ENCODE results near the gene DLK1.

The DLK1 gene

DNA sequence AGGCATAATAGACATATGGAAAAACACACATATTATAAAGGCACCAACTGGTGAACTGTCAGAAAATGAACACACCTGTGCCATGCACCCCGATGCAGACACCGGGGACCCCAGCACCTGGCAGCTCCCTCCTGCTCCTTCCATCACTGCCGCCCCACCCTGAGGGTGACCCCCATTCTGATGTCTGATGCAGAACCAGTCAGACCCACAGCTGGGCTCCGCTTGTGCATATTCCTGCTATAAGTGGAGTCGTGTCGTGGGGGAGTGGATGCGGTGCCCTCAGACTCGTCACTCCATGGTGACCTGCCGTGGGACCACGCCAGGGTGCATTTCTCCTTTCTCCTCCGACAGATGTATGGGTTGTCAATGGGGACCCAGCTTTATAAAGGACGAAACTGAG lies 53.6 kb downstream of the DLK1 start:
- DNase-seq = no peak

DNA sequence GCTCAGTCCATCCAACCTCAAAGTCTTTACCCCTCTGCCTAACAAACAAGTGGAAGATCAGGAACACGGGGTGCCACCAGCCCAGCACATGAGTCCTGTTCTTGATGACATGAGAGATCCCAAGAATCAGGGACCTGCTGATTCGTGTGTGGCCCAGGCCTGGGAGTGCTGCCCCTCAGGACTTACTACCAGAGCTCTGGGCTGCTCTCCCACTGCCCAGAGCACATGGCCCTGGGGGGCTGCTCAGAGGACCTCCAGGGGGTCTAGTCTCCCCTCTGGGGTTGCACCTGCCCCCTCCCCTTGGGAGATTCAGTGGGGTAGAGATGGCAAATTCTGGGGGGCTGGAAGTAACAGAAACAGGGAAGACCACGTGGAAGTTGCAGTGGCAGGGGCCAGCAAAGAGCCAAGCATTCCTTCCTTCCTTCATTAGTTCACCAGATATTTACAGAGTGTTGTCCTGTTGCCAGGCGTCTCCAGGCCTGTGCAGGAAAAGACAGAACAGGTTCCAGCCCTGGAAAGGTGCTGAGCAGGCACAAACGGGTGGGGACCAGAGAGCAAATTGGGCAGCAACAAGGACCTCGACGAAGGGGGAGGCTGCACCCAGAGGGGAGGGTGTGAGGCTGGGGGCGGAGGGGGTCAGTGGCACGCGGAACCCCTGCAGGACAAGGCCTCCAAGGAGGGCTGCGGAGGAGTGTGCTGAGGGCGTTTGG lies 54.1 kb downstream of the DLK1 start:
- no peak for DNase-seq

- DNase-seq = no peak
These were observed 55.3 kb downstream of the DLK1 start for GRCh38 chr14:100781952-100782351.

GRCh38 chr14:100782516-100783320 lies 56.0 kb downstream of the DLK1 start:
- DNase-seq = peak; percentile 6 to 26

DNA sequence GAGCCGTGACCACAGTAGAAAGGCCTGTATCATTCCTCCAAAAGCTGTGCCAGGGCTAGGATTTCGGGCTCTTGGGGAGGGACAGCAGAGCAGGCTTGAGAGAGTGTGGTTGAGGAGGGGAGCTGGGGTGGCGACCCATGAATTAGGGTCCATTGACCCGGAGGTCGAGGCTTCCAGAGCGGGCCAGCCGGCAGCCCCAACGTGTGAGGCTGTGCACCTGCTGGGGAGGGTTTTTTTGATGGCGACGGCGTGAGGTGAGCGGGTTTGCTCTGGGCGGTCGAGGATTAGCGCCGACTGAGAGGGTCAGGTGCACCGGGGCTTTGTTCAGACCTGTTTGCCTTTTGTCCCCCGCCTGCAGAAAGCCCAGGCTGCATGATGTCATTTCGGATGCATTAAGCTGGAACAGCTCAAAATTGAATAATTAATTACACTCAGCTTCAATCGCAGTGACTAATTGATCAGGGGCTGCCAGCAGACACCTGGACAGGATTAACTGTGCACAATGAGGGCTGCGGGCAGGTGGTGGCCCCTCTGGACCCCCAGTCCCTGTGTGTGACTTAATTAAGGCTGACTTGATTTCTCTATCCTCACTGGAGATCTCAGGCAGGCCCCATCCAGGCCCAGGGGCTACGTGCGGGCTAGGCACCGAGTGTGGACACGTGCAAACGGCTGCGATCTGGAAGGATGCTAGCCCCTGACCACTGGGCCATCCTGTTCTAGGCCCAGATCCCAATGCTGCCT lies 57.1 kb downstream of the DLK1 start:
- DNase-seq = no peak

DNA sequence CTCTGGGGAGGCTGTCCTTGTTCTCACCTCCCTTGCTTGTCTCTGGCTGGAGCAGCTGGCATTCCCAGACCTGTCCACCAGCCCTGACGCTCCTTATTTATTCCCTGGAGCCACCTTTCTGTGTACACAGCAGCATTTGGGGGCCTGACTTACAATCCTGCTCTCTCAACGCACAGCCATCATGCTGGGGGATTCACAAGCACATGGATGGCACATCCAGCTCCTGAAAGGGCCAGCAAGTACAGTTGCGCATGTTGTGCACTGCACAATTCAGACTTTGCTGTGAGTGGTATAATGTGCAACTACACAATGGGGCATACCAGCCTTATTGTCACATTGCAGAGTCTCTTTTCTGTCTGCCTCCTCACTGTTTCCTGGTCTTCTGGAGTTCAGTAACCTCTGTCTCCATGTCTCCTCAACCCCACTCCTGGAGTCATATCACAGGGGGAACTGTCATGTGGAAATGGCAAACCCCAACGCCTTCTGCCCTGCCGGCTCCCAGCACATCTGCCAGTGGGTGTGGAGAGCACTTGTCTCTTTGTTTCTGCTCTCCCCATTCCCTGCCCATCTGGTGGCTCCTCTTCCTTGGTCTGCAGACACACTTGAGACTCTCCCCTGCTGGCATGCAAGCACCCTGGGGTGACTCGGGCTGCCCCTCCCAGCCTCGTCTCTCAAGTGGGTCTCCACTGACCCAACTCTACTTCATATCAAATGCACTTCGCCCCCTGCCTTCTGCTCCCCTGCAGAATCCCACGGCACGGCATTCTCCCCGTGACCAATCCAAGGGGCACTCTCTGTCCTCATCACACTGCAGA lies 58.0 kb downstream of the DLK1 start:
- no peak for DNase-seq

DNA sequence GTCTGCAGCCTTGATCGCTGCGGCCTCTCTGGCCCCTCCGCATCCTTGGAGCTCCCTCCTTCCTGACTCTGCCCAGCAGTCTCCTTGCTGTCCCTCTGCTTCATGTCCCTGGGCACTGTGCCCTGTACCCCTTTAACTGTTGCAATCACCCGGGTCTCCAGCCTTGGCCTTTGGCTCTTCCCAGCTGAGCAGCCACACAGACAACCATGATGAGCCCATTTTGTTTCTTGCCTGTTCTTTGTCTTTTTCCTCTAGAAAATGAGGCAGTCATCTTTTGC lies 58.6 kb downstream of the DLK1 start:
- DNase-seq = no peak

- no peak for DNase-seq
These were observed 58.9 kb downstream of the DLK1 start for GRCh38 chr14:100785626-100786025.

DNA sequence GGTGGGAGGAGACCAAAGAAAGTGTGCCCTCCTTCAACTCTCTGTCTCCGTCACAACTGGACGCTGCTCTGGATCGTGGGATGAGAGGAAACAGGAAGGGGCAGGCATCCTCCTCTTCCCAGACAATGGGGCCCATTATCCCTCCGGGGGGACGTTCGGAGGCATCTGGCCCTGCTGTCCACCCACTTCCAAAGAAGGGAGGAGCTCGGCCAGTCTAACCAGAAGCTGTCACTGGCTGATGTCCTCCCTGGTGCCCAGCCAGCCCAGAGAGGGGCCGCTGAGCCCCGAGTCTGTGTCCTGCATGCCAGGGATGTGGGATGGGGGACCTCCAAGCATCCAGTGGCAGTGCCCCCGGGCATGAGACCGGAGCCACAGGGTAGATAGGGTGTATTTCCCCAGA lies 59.4 kb downstream of the DLK1 start:
- DNase-seq = no peak

DNA sequence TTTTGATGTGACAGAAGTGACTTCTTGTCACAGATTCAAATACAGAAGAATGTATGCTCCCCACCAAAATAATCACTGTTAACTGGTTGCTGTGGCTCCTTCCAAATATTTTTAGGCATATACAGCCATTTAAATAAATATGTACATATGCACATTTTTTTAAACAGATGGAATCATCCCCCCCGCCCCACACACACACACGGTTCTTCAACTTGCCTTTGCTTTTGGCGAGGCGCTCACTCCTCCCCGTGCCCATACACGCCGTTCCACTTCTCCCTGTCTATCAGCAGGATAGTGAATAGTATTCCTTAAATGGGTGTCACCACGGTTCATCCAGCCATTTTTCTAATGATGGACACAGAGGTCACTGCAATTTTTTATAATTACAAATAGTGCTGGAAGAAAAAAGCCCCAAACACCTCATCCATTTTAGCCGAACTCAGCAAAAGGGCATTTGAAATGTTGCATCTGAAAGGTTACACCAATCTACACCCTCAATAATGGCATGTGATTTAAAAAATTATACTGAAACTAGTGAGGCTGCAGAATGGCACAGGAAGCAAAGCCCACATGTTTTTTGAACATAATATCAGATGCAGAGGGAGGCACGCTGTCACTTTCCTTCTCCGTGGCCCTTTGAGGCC lies 60.0 kb downstream of the DLK1 start:
- DNase-seq = no peak

DNA sequence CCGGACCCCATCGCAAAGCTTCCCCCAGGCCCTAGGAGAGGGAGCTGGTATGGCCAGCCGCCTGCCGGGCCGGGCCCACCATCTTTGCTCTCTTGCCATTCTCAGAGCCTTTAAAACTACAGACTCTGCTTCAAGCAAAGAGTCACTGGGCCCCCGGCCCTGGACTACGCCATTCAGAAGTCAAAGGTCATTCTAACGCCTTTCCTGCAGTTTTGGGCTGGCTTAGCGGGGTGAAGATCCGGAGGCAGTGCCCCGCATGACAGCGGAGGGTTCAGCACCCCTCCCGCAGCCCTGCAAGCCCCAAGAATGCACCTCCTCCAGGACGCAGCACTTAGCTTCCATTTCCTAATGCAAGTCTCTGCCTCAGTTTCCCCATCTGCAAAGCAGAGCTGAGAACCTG lies 61.0 kb downstream of the DLK1 start:
- no peak for DNase-seq

Measured in NCI-H526 (cell line).